NCI-H2081 (cell line): Measurements from ENCODE around the gene CYP2B6.
"Not testable (repeated sequence)": the region's sequence is repeated elsewhere in the genome, so short reads cannot be mapped to it uniquely, and the experiment has no call there.

ENCODE experiments used
- DNase-seq, 2 experiments: peaks; one replicate each; lab custom pipeline; 2025; lab: John Stamatoyannopoulos, UW

CYP2B6 gene

DNA sequence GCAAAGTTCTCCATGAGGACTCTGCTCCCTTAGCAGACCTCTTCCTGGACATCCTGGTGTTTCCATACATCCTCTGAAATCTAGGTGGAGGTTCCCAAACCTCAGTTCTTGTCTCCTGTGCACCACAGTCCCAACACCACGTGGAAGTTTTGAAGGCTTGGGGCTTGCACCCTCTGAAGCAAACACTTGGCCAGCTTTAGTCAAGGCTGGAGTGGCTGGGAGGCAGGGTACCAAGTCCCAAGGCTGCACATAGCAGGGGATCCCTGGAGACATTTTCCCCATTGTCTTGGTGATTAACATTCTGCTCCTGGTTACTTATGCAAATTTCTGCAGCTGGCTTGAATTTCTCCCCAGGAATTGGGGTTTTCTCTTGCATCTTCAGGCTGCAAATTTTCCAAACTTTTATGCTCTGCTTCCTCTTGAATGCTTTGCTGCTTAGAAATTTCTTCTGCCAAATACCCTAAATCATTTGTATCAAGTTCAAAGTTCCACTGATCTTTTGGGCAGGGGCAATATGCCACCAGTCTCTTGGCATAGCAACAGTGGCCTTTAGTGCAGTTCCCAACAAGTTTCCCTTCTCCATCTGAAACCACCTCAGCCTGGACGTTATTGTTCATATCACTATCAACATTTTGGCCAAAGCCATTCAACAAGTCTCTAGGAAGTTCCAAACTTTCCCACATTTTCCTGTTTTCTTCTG is 10.2 kb upstream of the CYP2B6 start:
- not testable (repeated sequence) for DNase-seq

DNA sequence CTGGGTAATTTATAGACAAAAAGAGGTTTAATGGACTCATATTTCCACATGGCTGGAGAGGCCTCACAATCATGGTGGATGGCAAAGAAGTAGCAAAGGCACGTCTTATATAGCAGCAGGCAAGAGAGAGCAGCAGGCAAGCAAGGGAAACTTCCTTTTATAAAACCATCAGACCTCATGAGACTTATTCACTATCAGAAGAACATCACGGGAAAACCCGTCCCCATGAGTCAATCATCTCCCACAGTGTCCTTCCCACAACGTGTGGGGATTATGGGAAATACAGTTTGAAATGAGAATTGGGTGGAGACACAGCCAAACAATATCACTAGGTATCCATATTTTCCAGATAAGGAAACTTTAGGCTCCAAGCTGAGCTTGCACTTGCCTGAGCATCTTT is 9.5 kb upstream of the CYP2B6 start:
- DNase-seq, result no peak

DNA sequence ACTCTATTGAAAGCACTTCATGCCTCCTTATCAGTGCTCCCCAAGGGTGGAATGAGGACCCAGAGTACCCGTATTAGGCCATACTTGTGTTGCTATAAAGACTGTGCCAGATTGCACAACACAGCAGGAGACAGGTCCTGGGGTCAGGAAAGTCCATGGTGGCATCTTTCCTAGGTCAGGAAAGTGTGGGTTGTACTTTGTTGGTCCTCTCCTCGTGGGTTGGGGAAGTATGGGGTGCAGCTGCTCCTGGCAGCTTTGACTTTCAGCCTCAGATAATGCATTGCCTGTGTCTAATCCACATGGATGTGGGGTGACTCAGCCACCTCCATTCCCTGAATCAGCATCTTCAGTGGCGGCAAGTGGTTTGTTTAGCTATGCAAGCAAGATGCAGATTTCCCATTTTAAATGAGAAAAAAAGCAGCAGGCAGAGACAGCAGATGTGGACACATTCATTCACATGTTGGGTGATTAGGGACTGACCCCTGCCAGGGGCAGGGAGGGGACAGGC is 8.4 kb upstream of the CYP2B6 start:
- no peak for DNase-seq

DNA sequence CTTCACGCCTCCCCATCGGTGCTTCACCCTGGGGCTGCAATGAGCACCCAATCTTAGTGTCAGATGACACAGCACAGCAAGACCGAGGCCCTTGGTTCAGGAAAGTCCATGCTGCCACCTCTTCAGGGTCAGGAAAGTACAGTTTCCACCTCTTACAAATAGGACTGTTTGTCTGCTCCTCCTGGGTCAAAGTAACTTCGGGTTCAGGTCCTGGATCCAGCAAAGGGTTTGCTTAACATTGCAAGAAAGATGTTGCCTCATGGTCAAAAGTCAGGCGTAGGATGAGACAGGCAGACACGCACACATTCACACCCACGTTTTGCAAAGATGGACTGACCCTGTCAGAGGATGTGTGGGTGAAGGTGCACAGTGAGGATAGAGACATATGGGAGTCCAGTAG is 1.6 kb upstream of the CYP2B6 start:
- no peak for DNase-seq

DNA sequence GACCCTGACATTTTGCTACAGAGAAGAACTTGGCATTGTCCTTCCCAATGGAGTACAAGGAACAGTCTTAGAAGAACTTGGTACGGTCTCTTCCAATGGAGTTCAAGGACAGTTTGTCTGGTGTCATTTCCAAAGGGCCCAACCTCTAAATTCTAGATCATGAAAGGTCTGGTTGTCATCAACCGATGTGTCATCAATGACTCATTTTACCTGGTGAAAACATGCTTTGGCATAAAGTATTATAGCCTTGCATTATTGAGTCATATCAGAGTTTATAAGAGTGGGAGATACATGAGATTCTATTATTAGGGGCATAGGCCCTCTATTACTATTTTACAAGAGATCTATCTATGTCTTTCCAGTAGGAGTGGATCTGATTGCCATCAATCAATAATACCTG is 4.3 kb downstream of the CYP2B6 start:
- DNase-seq, result no peak

DNA sequence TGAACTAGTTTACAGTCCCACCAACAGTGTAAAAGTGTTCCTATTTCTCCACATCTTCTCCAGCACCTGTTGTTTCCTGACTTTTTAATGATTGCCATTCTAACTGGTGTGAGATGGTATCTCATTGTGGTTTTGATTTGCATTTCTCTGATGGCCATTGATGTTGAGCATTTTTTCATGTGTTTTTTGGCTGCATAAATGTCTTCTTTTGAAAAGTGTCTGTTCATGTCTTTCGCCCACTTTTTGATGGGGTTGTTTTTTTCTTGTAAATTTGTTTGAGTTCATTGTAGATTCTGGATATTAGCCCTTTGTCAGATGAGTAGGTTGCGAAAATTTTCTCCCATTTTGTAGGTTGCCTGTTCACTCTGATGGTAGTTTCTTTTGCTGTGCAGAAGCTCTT is 7.9 kb downstream of the CYP2B6 start:
- not testable (repeated sequence) for DNase-seq

DNA sequence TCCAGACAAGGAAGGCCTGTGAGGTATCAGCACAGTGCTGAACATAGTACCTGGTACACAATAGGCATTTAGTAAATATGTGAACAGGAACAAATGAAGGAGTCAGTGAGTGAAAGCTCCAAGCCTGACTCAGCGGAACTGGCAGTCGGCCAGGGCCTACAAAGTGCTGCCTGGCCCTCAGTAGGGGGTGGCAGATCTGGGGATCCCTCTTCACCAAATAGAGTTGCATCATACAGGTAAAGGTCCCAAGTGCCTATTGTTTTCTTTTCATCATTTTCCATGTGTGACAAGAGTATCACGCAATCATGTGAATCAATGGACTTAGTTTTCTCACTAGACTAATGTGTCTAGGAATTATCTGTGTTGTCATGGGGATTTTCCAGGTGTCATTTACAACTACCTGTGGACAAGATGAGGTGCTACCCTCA is 9.2 kb downstream of the CYP2B6 start:
- DNase-seq, result no peak

DNA sequence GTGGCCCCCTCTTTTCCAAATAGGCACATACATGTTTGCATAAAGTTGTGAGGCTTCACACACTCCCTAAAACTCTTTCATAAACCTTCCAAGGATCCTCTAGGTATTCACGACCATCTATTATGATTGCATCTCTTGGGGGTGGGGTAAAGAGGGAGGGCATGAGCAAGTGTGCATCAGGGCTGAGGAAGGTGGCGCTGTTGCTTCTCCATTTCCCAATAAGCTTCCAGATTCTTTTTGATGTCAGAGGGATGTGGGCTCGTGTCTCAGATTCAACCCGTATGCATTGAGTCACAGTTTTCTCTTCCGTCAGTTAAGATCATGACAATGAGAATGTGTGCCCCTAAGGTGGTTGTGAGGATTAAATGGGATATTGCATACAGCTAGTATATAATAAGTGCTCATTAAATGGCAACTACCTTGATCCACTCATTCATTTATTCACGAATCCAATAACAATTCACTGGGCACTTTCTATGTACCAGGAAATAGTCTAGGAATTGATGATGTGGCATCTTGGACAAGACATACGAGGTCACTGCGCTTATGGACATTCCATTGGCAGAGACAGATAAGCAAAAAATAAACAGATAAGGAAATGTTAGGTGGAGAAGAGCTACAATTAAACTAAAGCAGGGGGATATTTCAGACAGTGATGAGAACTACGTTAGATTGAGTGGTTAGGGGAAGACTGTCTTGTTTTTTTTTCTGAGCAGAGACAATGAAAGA is 10.3 kb downstream of the CYP2B6 start:
- DNase-seq, result no peak

DNA sequence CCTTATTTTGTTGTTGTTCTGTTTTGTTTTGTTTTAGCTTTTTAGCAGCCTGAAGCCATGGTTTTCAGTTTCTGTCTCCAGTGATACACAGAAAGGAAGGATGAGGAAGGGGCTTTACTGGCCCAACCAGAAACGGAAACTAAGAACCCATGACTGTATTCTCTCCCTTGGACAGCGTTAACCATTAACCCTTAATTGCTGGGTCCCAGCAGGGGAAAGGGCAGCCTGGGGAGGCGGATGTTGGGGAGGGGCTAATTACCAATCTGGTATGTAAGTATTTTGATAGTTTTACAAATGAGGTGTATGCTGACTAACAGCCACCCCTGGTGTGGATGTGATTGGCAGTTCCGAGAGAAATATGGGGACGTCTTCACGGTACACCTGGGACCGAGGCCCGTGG is 12.6 kb downstream of the CYP2B6 start:
- DNase-seq, result not testable (repeated sequence)

DNA sequence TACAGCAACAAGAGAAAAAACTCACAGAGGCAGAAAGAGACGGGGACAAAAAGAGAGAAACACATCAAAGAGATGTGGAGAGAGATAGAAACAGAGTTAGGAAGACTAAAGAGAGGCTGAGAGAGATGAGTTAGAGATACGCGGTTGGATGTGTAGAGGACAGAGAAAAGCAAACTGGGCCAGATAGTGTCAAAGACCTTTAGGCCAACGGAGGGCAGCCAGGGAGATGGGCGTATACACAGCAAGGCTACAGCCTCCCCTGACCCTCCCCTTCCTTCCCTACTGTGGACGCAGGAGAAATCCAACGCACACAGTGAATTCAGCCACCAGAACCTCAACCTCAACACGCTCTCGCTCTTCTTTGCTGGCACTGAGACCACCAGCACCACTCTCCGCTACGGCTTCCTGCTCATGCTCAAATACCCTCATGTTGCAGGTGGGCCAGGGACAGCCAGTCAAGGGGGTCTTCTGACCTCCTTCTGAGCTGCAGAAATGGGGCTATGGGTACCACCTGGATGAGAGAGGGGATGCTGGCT is 18.7 kb downstream of the CYP2B6 start:
- DNase-seq, result no peak

DNA sequence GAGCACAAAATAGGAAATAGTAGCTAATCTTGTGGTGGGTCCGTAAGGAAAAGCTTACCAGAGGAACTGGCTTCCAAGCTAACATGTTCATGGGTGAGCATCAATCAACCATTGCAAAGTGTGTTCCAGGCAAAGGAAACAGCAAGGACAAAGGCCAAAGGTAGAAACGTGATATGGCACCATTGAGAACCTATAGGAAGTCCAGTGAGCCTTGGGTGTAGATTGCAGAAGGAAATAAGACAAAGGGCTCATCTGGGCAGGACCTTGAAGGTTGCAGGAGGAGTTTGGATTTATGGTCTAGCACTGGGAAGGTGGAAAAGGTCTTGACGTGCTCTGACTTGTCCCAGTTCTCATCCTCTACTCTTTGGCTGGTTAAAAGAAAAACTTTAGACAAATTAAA is 22.3 kb downstream of the CYP2B6 start:
- no peak for DNase-seq

DNA sequence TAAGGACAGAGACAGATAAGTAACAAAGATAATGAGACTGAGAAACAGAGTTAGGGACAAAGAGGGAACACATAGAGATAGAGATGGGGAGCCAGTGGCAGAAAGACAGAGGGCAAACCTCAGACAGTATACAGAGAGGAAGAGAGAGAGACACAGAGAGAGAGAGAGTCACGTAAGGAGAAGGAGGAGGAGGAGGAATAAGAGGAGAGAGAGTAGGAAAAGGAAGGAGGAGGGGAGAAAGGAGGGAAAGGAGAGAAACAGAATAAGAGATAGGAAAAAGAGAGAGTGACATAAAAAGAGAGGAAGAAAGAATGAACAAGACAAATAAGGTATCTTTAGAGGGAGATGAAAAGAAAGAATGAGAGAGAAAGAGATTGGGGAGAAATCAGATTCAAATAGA is 23.6 kb downstream of the CYP2B6 start:
- DNase-seq, result no peak

DNA sequence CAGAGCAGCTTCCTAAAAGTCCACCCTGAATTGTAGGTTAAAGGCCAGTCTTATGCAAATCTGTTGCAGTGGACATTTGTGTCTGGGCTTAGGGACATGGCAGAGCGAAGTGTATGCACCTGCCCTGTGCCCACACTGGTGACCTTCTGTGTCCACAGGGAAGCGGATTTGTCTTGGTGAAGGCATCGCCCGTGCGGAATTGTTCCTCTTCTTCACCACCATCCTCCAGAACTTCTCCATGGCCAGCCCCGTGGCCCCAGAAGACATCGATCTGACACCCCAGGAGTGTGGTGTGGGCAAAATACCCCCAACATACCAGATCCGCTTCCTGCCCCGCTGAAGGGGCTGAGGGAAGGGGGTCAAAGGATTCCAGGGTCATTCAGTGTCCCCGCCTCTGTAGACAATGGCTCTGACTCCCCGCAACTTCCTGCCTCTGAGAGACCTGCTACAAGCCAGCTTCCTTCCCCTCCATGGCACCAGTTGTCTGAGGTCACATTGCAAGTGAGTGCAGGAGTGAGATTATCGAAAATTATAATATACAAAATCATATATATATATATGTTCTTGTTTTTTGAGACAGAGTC is 25.5 kb downstream of the CYP2B6 start:
- DNase-seq, result no peak

DNA sequence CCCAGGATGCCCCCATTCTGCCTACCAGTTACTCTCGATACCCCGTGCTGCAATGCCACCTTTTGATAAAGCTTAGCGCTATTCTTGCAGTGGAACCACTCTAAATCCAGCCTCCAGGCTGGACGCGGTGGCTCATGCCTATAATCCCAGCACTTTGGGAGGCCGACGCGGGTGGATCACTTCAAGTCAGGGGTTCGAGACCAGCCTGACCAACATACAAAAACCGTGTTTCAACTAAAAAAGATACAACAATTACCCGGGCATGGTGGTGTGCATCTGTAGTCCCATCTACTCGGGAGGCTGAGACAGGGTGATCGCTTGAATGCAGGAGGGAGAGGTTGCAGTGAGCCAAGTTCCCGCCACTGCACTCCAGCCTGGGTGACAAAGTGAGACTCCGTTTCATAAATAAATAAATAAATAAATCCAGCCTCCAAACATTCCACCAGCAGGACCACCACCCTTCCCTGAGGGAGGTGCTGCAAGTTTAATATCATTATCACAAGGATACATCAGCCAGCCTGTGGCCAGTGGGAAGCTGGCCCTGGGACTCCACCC is 27.7 kb downstream of the CYP2B6 start:
- DNase-seq, result no peak

DNA sequence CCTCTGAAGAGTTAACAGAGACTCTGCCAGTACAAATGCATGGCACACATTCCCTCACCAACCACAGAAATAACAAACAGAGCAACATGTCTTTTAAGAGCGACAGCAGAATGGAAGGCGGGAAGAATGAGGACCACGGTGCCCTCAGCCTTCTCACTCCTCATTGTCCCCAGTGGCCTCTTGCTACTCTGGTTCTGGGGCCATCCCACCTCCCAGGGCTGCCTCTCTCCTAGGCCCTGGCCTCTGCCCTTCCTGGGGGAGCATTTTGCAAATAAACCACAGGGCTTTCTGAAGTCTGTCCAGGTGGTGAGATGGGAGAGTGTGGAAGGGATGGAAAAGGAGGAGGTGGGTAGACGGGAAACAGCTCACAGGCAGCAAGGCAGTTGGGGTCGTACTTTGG is 28.3 kb downstream of the CYP2B6 start:
- DNase-seq, result no peak

DNA sequence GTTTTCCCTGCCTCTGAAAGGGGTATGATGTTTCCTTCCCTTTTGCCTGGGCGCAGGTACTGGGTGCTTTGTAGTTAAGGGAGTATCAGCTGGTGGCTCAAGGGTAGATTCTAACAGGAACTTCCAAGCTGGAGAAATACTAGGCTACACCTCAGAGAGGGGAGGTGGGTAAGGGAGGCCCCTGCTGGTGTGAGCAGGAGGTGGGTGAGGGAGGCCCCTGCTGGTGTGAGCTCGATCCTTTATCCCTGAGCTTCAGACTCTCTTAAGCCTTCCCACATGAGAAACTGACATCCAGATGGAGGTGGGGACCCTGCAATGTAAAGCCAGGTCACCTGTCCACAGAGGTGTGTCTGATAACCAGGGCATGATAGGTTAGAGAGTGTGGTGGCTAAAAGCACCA is 32.1 kb downstream of the CYP2B6 start:
- no peak for DNase-seq

DNA sequence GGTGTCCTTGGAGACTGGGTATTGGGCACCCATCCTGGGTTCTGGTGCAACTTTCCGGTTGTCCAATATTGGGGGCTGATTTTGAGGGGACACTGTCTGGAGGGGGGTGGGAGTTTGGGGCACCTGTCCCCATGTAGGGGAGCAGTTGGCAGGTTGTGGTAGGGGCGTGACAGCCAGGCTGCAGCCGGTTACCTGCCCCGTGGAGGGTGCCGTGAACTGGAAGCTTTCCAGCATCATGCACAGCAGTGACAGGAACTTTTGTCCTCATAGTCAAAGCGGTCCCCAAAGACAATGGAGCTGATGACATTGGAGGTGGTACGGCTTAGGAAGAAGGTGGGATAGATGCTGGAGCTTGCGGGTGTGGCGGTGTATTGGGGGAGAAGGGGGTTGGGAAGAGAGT is 34.3 kb downstream of the CYP2B6 start:
- DNase-seq, result no peak

DNA sequence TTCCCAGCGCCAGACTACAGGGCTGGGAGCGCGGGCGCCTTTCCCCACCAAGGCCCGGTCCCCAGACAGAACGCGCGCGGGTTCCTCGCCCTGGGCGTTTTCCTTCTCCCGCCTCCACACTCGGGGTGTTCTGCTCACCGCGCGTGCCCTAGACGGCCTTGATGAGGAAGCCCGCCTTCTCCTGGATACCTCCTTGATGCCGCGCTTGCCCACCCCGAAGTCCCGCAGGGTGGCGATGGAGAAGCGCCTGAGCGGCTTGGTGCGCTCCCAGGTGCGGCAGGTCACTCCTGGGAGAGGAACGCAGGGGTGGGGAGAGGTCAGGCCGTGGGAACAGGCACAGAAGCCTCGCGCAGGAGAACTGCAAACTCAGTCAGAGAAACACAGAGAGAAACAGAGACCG is 34.8 kb downstream of the CYP2B6 start:
- DNase-seq, result no peak

DNA sequence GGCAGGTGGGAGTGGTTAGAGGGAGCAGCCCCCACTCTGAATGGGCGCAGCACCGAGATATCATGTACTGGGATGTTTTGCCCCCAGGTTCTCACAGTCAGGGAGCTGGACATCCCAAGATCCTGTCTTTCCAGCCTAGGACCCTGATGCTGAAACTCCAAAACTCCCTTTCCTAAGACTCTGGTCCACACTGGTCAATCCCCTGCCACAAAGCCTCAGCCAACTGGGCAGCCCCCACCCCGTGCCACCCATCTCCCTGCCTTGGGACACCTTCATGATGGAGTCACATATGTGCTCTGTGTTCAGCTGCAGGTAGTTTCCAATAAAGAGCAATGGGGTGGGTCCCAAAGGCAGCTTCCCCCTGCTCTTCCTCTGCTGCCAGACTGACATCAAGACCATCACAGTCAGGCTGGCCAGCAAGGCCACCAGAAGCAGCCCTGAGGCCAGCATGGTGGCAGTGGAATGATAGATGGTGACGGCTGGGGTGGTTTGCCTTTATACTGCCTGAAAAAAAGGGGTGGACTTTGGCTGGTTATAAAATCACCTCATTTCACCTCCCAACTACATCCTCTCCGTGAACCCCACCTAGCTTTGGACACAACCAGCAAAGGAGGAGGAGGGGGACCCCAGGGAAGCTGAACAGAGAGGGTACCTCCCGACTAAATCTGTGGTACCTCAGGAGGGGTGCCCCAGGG is 36.3 kb downstream of the CYP2B6 start:
- no peak for DNase-seq

DNA sequence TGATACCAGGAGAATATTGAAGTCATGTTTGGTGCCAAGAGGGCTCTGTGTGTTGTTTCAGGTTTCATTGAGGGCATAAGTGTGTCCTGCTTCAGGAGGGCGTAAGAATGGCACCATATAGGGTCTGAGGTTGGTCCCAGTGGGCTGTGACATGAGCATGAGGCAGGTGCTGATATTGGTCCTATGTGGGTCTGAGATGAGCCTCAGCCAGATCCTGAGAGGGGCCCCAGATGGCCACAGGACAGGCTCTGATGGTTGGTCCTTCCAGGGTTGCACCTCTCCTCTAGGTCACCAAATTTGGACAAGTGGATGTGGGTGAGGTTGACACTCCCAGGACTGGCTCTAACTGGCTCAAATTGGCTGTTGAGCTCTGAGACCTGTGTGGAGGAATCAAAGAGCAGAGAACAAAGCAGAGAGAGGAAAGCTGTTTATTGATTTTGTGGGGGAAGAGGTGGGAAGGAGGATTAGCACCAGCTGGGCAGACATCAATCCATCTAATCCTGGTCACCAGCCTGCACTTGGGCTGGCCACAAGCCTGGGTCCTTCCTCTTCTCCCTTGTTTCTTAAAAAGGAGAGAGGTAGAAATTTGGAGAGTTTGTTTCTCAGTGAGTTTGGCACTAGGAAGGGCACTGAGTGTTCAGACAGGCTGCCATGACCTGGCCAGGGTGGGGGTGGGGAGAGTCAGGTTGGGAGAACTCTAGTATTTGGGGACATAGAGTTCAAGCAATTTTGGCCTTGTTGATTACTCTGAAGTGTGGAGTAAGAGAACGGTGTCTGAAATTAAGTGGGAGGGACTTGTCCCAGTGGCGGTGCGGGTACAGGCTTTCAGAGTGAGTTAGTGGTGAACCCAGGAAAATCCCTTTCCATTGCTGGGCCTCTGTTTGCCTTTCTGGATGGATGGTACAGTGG is 38.7 kb downstream of the CYP2B6 start:
- no peak for DNase-seq

DNA sequence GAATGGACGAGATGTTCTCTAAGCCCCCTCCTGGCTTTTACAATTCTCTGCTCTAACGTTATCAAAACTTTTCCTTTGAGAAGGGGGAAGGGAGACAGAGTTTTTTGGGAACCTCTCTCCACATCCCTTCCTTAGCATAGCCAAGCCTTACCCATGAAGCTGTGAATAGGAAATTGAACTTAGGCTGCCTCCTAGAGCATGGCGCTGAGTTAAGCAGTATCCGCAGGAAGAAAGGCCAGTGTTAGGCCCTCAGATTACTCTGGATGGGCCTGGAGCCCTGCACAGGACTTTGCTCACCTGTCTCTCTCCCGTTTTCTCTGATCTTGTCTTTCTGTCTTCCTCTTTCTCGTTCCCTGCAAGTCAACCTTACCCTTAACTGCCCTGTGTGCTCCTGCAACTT is 39.6 kb downstream of the CYP2B6 start:
- no peak for DNase-seq
